Activated T-cell treated with anti-CD3 and anti-CD28 coated beads, Interleukin-2, amount 50 U/mL, for 1 hour (primary cell): ENCODE measurements around the gene NBAS.

Experiments
- DNase-seq: peaks from one replicate; pipeline ENCODE4 v3.0.0-alpha.2; 2020

NBAS gene

DNA sequence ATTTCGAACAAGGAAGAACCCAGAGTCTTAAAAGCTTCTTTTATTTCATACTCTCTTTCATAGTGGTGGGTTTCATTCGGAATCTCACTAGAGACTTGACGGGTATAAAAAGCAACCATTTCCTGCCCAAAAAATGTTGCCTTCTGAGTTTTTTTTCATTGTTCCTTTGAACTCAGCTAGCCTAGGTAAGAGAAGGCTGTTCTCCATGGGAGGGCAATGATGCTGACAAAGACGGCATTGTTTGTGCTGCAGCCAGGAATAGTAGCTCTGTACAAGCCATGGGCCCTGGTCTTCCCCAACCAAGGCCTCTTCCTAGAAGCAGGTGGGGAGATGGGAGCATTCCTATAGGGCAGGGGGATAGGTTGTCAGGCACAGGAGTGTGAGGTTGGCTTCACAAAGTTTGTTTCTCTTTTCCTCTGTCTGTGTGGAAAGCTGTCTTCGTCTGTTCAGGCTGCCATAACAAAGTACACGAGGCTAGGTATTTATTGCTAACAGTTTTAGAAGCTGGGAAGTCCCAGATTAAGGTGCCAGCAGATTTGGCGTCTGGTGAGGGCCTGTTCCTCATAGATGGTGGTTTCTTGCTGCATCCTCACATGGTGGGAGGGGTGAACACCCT lies 405.1 kb downstream of the NBAS start:
- DNase-seq: no peak

DNA sequence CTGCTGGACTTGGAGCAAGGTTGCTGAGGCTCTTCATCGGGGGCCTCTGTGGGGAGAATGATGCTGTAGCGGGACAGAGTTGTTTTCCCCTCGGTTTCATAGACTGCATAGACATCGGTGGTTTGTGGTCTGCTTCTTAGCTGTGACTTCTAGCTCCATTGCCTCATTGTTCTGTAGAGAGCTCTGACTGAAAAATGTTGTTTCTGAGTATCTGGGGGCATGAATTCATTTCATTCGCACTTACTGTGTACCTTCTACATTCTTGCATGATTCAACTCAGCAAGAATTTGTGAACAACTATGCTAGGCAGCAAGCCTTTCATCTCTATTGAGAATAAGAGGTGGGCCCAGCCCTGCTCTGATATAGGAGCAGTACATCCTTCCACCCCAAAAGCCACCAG lies 406.8 kb downstream of the NBAS start:
- no peak for DNase-seq

DNA sequence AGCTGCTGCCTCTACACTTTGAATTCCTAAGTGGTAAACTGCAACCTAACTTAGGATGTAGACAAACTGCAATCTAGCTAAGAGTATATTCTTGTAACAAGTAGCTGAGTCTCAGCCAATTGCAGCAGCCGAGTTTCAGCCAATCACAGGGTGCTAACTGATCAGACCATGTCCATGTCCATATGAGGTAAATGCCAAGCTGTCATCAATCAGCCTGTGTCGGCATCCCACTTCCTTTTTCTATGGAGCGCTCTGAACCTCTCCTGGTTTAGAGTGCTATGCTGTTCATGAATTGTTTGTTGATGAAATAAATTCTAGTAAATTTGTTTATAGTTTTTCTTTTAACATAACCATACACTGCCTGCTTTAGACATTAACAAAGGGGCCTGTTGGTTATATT lies 408.8 kb downstream of the NBAS start:
- DNase-seq: no peak

DNA sequence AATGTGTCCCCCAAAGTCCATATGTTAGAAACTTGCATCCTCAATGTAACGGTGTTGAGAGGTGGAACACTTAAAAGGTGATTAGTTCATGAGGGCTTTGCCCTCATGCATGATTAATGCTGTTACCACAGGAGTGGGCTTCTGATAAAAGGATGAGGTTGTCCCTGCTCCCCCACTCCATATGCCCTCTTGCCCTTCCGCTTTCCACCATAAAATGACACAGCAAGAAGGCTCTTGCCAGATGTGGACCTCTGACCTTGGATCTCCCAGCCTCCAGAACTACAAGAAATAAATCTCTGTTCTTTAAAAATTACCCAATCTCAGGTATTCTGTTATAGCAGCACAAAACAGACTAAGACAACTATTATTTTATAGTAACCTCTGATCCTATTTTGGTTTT lies 412.1 kb downstream of the NBAS start:
- no peak for DNase-seq

DNA sequence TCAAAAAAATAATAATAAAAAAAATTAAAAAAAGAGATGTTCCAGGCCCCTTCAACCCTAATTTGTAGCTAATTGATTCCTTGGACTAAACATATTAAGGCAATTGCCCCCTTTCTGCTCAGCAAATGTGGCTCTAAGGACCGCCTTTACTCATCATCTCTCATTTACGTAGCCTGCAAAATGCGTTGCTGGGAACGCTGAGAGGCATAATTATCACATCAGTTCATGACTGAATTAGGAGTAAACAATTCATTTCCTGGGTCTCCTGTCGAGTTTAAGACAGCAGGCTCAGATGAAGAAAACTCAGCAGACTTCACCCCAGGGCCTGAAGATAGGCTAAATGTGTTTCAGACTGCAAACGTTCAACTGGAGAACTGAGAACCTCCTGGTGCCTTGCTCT lies 413.5 kb downstream of the NBAS start:
- DNase-seq: no peak

DNA sequence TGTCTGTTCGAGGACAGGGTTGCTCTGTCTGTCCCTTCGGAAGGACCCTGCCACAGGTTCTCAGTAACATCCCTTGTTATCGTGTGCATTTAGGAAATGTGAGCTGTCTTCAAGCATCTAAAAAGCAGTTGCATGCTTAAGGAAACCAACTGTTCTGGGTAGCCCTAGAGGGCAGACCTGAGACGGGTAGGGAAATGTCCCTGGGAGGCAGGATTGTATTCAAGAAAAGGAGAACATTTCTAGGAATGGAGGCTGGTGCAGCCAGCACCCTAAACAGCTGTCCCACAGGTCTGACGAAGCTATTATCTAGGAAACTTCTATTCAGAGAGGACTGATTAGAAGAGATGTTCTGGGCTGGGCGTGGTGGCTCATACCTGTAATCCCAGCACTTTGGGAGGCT lies 414.2 kb downstream of the NBAS start:
- DNase-seq: no peak

DNA sequence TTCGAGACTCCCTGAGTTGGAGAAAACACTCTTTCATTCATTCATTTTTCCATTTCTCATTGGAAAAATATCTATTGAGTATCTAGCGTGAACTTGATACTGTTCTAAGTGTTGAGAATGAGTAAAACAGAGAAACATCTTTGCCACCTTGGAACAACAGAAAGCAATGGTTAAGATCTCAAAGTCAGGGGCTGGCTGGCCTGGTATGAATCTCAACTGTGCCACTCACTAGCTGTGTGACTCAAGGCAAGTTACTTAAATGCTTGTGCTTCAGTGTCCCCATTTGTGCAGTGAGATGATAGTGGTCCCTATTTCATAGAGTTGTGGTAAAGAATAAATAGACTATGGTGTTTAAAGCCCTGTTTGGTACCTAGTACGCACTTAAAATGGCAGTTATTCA lies 415.2 kb downstream of the NBAS start:
- DNase-seq: no peak

DNA sequence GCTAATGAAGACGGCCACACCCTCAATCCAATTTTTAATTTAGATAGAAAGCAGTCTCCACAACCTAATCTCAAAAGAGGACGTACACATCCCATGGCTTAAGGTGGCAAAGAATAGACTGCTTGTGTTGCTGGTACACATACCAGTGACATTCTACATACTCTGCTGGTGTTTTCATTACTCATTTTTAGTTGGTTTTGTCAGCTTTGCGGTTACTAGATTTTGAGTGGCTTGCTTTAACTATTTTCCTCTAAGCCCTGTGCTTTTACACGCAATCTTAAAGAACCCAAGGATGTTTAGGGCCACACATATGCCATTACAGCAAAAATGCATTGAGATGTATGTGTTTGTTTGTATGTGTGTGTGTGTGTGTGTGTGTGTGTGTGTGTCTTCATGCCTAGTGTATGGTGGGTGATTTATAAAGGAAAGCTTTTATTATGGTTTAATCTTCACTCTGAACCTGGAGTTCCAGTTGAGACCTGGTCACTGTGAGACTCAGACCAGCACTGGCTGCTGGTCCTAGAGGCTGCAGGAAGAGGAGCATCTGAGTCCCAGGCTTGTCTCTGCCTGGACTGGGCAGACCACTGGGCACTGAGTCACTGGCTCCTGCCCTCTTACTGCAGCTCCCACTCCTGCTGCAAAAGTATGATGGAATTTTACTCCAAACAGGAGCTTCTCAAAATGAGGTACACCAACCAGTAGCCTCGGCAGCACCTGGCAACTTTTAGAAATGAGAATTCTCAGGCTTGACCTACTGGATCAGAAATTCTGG lies 415.9 kb downstream of the NBAS start:
- DNase-seq: no peak

DNA sequence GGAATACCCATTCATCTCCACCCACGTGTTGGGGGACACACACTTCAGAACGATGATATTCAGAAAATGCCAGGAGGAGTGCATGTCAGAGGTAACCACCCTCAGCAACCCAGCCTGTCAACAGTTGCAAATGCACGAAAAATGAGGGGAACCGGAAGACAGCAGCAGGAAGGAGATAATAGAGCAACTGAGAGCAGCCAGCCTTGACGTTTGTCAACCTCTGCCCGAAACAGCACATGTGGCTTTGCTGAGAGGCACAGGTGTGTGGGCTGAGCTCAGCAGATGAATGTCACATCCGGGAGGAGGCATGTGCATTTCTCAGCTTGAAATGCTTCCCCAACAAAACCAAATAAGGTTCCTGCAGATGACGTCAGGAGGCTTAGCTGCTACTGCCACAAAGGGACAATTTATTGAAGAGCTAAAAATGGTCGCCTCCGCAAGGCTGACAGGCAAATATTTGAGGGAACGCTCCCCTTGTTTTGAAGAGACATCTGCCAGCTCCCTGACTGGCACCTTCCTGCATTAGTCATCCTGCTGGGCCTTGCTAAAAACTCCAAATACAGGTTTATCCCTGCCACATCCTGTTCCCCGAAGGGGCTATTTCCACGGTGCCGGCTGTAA lies 419.0 kb downstream of the NBAS start:
- peak; percentile 48 for DNase-seq

DNA sequence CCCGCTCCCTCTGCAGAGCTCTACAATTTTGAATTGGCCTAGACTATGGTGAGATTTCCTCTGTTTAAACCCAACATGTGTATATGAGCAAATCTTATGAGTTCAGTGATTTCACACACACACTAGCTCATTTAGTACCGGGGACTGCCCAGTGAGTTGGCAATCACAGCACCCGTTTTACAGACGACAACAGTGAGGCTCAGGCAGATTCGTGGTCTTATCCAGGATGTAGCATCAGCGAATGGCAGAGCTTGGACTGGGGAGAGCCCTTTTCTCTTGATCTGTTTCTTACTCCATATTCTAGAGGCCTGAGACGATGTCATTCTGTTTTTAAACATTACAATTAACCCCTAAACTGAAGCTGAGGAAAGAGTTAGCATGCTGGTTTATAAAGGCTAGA lies 419.9 kb downstream of the NBAS start:
- no peak for DNase-seq

DNA sequence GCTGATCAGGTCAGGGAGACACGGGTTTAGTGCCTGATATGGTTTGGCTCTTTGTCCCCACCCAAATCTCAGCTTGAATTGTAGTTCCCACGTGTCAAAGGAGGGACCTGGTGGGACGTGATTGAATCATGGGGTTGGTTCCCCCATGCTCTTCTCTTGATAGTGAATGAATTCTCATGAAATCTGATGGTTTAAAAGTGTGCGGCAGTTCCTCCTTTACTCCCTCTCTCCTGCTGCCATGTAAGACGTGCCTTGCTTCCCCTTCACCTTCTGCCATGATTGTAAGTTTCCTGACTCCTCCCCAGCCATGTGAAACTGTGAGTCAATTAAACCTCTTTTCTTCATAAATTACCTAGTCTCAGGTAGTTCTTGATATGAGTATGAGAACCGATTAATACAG lies 424.5 kb downstream of the NBAS start:
- DNase-seq: no peak

DNA sequence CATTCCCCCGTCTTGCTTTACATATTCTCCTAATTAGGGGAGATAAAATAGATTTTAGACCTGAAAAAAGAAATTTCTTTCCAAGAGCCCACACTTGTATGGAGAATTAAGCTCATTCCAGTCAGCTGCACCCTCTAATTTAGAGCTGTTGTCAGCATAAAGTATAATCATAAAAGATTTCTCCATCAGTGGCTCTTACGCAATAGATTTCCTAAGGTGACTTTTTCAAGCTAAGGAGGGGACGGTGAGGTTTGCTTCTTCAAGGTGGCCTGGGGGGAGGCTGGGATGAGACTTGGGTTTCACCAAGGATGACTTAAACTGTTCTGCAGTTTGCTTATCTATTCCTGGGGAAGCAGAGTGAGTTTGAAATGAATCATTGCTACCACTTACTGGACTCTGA lies 426.2 kb downstream of the NBAS start:
- no peak for DNase-seq

DNA sequence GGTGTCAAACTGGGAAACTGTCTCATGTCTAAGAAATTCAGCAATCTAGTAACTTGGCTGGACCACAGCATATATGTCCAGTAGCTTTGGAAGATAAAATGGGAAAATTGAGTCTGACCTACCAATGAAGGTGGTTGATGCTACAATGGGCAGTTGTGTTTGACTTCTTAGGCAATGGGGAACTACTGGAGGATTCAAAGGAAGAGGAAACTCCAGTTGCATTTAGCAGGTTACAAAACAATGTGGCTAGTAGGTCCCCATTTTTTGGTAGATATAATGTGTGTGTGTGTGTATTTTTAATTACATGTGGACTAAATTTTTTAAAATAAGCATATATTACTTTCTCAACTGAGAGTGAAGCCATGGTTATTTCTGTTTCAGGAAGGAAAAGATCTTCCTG lies 427.7 kb downstream of the NBAS start:
- DNase-seq: no peak

DNA sequence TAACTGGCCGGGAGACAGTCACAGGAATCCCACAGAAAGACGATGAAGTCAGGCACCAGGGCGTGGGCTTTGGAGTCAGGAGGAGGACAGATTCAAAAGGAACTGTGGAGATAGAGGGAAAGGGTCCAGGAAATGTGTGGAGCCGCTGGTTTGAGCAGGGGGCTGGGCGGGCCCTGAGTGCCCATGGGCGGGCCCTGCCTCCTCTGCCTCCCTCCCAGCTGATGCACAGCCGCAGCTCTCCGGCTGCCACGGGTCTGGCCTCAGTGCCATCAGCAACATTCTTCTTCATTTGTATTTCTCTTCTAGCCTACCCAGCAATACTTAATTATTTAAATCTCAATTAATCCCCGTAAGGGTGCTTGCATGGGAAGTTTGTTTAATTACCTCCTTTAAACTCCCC lies 432.3 kb downstream of the NBAS start:
- DNase-seq: no peak

DNA sequence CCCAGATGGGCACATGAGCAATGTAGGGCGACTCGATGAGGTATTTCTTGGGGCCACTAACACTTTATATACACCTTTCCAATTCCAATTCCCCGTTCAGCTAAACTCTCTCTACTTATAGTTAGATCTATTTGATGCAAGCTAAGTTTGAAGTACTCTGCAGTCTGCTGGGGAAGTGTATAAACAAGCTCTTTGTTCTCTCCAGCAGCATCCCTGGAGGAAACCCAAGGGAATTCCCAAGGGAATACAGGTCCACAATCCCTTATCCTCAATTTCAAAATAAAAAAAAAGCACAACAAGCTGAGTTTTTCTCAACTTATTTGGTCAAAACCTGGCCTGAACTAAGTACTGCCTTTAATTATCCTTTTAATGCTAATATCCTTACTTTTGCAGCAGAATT lies 433.3 kb downstream of the NBAS start:
- no peak for DNase-seq

DNA sequence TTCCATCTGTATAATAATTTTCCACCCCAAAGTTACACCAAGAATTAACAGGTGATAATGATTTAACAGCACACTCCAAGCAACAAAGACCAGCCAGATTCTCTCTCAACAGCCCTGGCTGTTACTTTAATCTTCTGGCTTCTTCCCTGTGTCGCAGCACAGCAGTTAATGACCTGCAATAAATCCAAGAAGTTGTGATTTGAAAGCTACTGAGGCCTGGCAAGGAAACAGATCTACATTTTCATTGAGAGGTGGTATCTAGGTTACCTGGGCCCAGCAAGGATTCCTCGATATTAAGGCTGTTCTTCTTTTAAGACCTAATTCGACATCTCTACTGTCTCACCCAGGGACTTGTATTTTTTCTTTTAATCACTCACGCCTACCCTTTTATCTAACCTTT lies 433.8 kb downstream of the NBAS start:
- DNase-seq: no peak

DNA sequence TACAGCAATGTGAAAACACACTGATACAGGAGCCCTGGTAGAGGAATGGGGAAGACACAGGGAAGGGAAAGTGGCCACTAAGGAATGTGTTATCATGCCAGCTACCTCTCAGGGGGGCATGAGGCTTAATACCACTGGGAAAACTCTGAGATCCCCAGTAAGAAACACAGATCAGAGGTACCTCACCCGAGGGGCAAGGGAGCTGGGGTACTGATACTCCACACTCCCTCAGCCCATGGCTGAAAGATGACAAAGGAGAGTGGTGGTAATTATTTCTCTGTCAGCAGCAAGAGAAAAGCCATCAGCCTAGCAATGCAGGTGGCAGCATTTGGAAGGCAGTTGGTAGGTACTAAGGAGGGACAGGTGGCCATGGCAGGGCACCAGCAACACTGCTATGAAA lies 434.8 kb downstream of the NBAS start:
- no peak for DNase-seq

DNA sequence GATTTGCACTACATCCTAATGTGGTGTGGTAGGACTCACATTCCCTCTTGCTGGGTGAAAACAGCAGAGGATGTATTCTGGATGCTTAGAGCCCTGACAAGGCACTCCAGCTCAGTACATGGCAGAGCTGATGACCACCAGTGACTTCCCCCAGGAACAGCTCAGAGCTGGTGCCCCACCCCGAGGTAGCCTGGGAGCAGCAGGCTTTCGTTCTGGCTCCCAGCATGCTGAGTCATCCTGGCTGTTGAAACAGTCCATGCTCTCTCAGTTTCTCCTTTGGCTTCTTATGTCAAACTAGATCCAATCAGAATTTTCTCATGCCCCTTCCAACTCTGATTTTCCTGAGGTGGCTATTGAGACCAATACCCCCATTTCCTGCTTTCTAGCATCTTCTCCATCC lies 438.2 kb downstream of the NBAS start:
- no peak for DNase-seq

DNA sequence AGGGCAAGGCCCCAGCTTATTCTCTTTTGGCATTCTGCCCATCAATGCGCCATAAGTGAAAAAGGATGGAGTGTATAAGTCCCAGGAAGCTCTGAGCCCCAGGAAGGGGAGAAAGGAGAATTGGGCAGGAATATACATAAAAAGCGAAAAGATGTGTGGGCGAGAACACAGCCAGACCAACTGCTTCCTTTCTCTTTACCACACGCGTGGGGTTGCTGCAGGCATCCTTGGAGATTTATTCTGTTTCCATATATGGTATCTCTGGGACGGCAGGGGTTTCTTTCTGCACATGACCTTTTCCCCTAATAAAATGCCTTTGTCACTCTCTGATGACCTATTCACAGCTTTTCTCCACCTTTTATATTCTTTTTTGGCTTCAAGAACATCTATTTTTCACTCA lies 440.5 kb downstream of the NBAS start:
- no peak for DNase-seq

DNA sequence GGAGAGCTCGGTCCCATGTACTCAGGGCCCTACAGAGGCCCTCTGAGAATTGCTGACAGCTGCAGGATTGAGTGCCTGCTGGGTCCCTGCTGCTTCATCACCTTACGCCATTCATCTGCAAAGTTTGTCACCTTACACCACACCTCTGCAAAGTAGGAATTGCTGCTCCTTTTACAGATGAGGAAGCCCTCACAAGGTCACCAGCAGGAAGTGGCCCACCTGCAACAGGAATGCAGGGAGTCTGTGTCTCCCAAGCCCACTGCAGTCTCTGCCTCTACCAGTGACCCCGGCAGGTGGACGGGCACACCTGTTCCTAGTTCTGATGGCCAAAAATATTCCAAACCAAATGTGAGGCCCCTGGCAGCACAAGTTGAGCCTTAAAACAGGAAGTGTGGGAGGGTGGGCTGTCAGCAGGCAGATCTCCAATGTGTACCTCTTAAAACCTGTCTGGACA lies 441.4 kb downstream of the NBAS start:
- DNase-seq: no peak

DNA sequence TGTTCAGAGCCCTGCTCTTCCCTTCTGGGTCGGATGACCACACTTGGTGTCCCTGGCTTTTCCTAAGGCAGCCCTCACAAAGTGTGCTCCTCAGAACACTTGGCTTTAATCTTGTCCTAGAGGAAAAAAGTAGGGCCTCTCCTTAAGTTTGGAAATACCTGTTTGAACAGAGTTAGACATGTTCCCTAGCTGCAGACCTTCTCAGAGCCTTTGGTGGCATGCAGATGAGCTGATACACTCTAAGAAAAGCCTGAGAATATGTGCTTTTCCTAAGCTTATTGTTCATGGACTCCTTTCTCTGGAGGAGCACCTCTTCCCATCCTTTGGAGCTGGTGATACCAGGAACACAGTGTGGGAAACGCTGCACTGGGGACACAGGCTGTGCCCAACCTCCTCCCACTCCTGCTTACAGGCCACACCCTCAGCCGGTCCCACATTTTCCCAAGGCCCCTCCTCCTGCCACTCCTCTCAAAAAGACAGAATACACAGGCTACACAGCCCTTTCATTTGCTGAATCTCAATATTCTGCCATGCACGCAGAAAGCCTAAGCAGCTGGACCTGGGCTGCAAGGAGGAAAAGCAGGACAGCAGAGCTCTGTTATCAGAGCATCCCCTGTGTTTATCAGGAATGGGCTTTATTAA lies 443.6 kb downstream of the NBAS start:
- no peak for DNase-seq
